Mesodermal cell (in vitro differentiated cells): ENCODE measurements around the gene KRT2. TPM values are rescaled to one million over a fixed set of nuclear protein-coding genes. Genes with fewer than 3 reads are reported as not detected.

ENCODE experiments used
- H3K27ac ChIP-seq: 2 replicates; pipeline ENCODE4 v1.7.0; 2013; ENCODE audit warnings: mild to moderate bottlenecking, low read depth, low read length, moderate library complexity; ENCODE audit not compliant: severe bottlenecking
- H3K36me3 ChIP-seq: 2 replicates; pipeline ENCODE4 v1.7.1; 2013; ENCODE audit warnings: mild to moderate bottlenecking, low read length, moderate library complexity; ENCODE audit not compliant: control insufficient read depth, insufficient read depth
- H3K4me1 ChIP-seq: one replicate; pipeline ENCODE4 v1.7.1; 2013; ENCODE audit warnings: mild to moderate bottlenecking, low read length; ENCODE audit not compliant: insufficient read depth, control insufficient read depth, poor library complexity, severe bottlenecking
- H3K4me3 ChIP-seq: 2 replicates; pipeline ENCODE4 v1.7.0; 2013; ENCODE audit warnings: low read length, control low read depth, mild to moderate bottlenecking; ENCODE audit not compliant: insufficient read depth, poor library complexity, severe bottlenecking; ENCODE audit errors: extremely low read depth
- H3K9me3 ChIP-seq: 2 replicates; pipeline ENCODE4 v1.7.1; 2013; ENCODE audit warnings: mild to moderate bottlenecking, low read length, moderate library complexity; ENCODE audit not compliant: control insufficient read depth
- WGBS, 2 experiments: methylation state at CpG; one replicate each; pipeline ENCODE4 v1.1.5; 2013; ENCODE audit warnings: missing lambda C conversion rate in 2 of 2; ENCODE audit not compliant: insufficient coverage in 2 of 2; 5-methylcytosine and 5-hydroxymethylcytosine counted together
- polyA plus RNA-seq, 2 experiments: library from polyadenylated mRNA; stranded (reverse); fragments of 50-300 nt; gene quantifications; one replicate each; pipeline ENCODE4 v1.2.3, GENCODE V29; 2013

Gene KRT2
- not detected for polyA plus RNA-seq (2013, experiment 1 of 2)
- not detected for polyA plus RNA-seq (2013, experiment 2 of 2)

- Histone ChIP-seq H3K4me1 (peaks cover 17% of the 10 kb centered on the region), H3K4me3 (no peak within 1 kb of the TSS), H3K36me3 (no peaks in the 10 kb centered on the region), H3K27ac (no peak within 1 kb of the TSS), H3K9me3 (peaks cover 7% of the 10 kb centered on the region)
- 88 to 90% methylated on average over 9 to 14 of the region's 16 CpGs for WGBS, 2 experiments
Observed at GRCh38 chr12:52651726-52652261, at the start of gene KRT2. KRT2 (minus strand) TSS chr12:52652211; CDS start chr12:52652142, 69 bp downstream.

DNA sequence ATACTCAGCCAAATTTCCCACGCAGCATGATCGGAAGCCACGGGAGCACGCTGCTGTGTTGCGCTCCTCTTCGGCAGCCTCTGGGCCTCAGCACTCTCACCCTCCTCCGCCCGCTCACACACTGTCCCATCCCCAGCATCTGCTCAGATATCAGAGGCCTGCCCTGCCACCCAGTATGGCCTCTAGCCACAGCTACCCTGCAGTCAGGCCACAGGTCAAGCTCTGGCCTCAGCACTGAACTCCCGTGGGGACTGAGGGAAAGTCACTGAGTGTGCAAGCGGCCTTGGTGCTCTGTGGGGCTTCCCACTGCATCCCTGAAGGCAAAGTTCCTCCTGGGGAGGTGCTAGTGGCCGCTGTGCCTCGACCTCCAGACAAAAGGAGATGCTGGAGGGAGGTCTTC, 49.3 kb upstream of the KRT2 start:
- Histone ChIP-seq H3K9me3 (no peaks in the 10 kb centered on the region), H3K4me3 (no peak overlapping the region), H3K36me3 (no peaks in the 10 kb centered on the region), H3K4me1 (peaks cover 3% of the 10 kb centered on the region), H3K27ac (no peak overlapping the region)
- 83 to 84% methylated on average over 10 to 12 of the region's 12 CpGs for WGBS, 2 experiments

- Histone ChIP-seq H3K9me3 (no peaks in the 10 kb centered on the region), H3K4me1 (peaks cover 3% of the 10 kb centered on the region), H3K27ac (no peak overlapping the region), H3K36me3 (no peaks in the 10 kb centered on the region), H3K4me3 (no peak overlapping the region)
- WGBS, 2 experiments: 67% methylated on average over 1 of the region's 2 CpGs; no CpG with 5 or more reads in 1 of the 2 experiments
Observed at GRCh38 chr12:52699960-52700359, 47.9 kb upstream of the KRT2 start.

GRCh38 chr12:52699373-52699772, 47.4 kb upstream of the KRT2 start:
- Histone ChIP-seq H3K4me3 (no peak overlapping the region), H3K27ac (no peak overlapping the region), H3K9me3 (no peaks in the 10 kb centered on the region), H3K36me3 (no peaks in the 10 kb centered on the region), H3K4me1 (peaks cover 3% of the 10 kb centered on the region)
- 83 to 96% methylated on average over 2 of the region's 2 CpGs for WGBS, 2 experiments

DNA sequence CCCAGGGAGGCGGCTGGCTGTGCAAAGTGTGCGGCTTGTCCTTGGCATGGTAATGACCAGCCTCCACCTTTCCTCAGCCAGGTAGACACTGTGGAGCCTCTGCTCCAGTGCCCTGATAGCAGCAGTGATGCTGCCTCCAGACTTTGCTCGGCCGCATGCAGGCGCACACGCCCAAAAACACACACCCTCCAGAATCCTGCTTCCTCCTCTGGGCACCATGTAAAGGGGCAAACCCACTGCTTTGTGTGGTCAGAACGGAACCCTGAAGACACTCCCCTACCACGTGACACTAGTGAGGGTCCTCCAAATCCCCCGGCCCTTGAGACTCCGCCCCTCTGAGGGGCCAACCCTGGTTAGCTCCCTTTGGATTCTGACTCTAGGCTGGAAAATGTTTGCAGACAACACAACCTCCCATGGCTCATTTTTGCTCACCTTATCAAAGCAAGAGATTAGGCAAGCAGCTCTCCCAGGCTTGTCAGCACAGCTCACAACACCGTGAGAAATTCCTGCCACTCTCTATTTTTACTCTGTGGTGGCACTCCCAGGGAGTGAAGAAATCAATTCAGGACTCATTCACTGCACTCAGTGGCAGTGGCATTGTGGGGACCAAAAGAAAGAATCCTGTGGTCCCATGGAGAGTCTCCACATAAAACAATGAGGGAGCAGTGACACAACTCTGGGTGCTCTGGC, 46.8 kb upstream of the KRT2 start:
- Histone ChIP-seq H3K4me3 (no peak overlapping the region), H3K27ac (no peak overlapping the region), H3K4me1 (peaks cover 3% of the 10 kb centered on the region), H3K36me3 (no peaks in the 10 kb centered on the region), H3K9me3 (no peaks in the 10 kb centered on the region)
- WGBS, 2 experiments: 70 to 80% methylated on average over 6 to 9 of the region's 11 CpGs

- Histone ChIP-seq H3K4me1 (peaks cover 3% of the 10 kb centered on the region), H3K9me3 (no peaks in the 10 kb centered on the region), H3K4me3 (no peak overlapping the region), H3K27ac (no peak overlapping the region), H3K36me3 (no peaks in the 10 kb centered on the region)
- WGBS, 2 experiments: 50% methylated on average over 1 of the region's 2 CpGs; no CpG with 5 or more reads in 1 of the 2 experiments
Observed at GRCh38 chr12:52697058-52697582, 45.1 kb upstream of the KRT2 start.

GRCh38 chr12:52696588-52696987, 44.6 kb upstream of the KRT2 start:
- WGBS, 2 experiments: 100% methylated on average over 1 of the region's 3 CpGs; no CpG with 5 or more reads in 1 of the 2 experiments
- H3K27ac ChIP-seq: no peak overlapping the region
- H3K9me3 ChIP-seq: no peaks in the 10 kb centered on the region
- no peak overlapping the region for H3K4me3 ChIP-seq
- no peaks in the 10 kb centered on the region for H3K36me3 ChIP-seq
- H3K4me1 ChIP-seq: peaks cover 5% of the 10 kb centered on the region

- no peak overlapping the region for H3K4me3 ChIP-seq
- no peaks in the 10 kb centered on the region for H3K9me3 ChIP-seq
- H3K4me1 ChIP-seq: peaks cover 7% of the 10 kb centered on the region
- WGBS, 2 experiments: 83 to 88% methylated on average over 1 to 2 of the region's 3 CpGs
- H3K36me3 ChIP-seq: no peaks in the 10 kb centered on the region
- H3K27ac ChIP-seq: no peak overlapping the region
Observed at GRCh38 chr12:52695039-52695438, 43.0 kb upstream of the KRT2 start.

- no peak overlapping the region for H3K27ac ChIP-seq
- no CpG with 5 or more reads among the region's 6 CpGs for WGBS, 2 experiments
- no peak overlapping the region for H3K4me3 ChIP-seq
- no peaks in the 10 kb centered on the region for H3K36me3 ChIP-seq
- peaks cover 7% of the 10 kb centered on the region for H3K4me1 ChIP-seq
- no peaks in the 10 kb centered on the region for H3K9me3 ChIP-seq
Observed at GRCh38 chr12:52694151-52694550, 42.1 kb upstream of the KRT2 start.

- no peaks in the 10 kb centered on the region for H3K9me3 ChIP-seq
- no peak overlapping the region for H3K4me3 ChIP-seq
- no peaks in the 10 kb centered on the region for H3K36me3 ChIP-seq
- H3K4me1 ChIP-seq: peaks cover 5% of the 10 kb centered on the region
- no peak overlapping the region for H3K27ac ChIP-seq
- WGBS, 2 experiments: 66 to 75% methylated on average over 3 of the region's 5 CpGs
Observed at GRCh38 chr12:52693261-52693660, 41.2 kb upstream of the KRT2 start.

GRCh38 chr12:52692254-52692653, 40.2 kb upstream of the KRT2 start:
- H3K4me3 ChIP-seq: no peak overlapping the region
- H3K4me1 ChIP-seq: peaks cover 5% of the 10 kb centered on the region
- H3K36me3 ChIP-seq: no peaks in the 10 kb centered on the region
- 64 to 72% methylated on average over 3 to 8 of the region's 8 CpGs for WGBS, 2 experiments
- no peaks in the 10 kb centered on the region for H3K9me3 ChIP-seq
- H3K27ac ChIP-seq: no peak overlapping the region
